Keratinocyte (primary cell): ENCODE results near the gene CUZD1. TPM values are rescaled to one million over a fixed set of nuclear protein-coding genes. Genes with fewer than 3 reads are reported as not detected.

Source experiments
- DNase-seq: peaks from one replicate; pipeline ENCODE4 v3.0.0-alpha.2; 2011; ENCODE audit warnings: low read depth, missing footprints, low spot score
- FAIRE-seq: peaks from 2 replicates; lab custom pipeline; 2011; peaks lifted over from hg19 to GRCh38; lab: Jason Lieb, UNC
- H2AFZ ChIP-seq: 2 replicates; pipeline ENCODE4 v1.6.0; 2012; ENCODE audit warnings: low read length, control low read depth, inconsistent platforms; ENCODE audit not compliant: control insufficient read depth
- H3K27ac ChIP-seq: 2 replicates; pipeline ENCODE4 v1.5.1; 2011; ENCODE audit warnings: low read length; ENCODE audit not compliant: control insufficient read depth, insufficient read depth
- H3K27me3 ChIP-seq: 3 replicates; pipeline ENCODE4 v1.6.0; 2011; ENCODE audit warnings: low read length; ENCODE audit not compliant: control insufficient read depth, insufficient read depth; ENCODE audit errors: extremely low read depth
- H3K36me3 ChIP-seq, 2 experiments: 2 replicates in 1 of 2; 3 replicates in 1 of 2; pipeline ENCODE4 v1.5.1; 2011; ENCODE audit warnings: low read length in 2 of 2, mild to moderate bottlenecking in 1 of 2; ENCODE audit not compliant: control insufficient read depth in 2 of 2, insufficient read depth in 2 of 2; ENCODE audit errors: extremely low read depth in 1 of 2
- H3K4me1 ChIP-seq: 3 replicates; pipeline ENCODE4 v1.5.1; 2011; ENCODE audit warnings: low read length; ENCODE audit not compliant: control insufficient read depth, insufficient read depth; ENCODE audit errors: extremely low read depth
- H3K4me2 ChIP-seq: 3 replicates; pipeline ENCODE4 v1.6.0; 2011; ENCODE audit warnings: low read depth, low read length; ENCODE audit not compliant: control insufficient read depth, insufficient read depth; ENCODE audit errors: extremely low read depth
- H3K4me3 ChIP-seq, 3 experiments: fragments of 200-600 bp in 1 of 3; sonication (generic) in 1 of 3; 2 replicates in 2 of 3; 3 replicates in 1 of 3; pipeline ENCODE4 v1.5.1; 2011 to 2016; ENCODE audit warnings: low read length in 3 of 3, mild to moderate bottlenecking in 3 of 3, control low read depth in 2 of 3, inconsistent platforms in 1 of 3, low read depth in 1 of 3, mixed read lengths in 1 of 3, mixed run types in 1 of 3, moderate library complexity in 1 of 3; ENCODE audit not compliant: control insufficient read depth in 2 of 3, insufficient read depth in 2 of 3; ENCODE audit errors: extremely low read depth in 1 of 3
- H3K79me2 ChIP-seq: 2 replicates; pipeline ENCODE4 v1.6.0; 2012; ENCODE audit warnings: low read length; ENCODE audit not compliant: control insufficient read depth, insufficient read depth
- H3K9ac ChIP-seq: 3 replicates; pipeline ENCODE4 v1.6.0; 2011; ENCODE audit warnings: low read length; ENCODE audit not compliant: control insufficient read depth, insufficient read depth; ENCODE audit errors: extremely low read depth
- H3K9me1 ChIP-seq: 3 replicates; pipeline ENCODE4 v1.6.0; 2011; ENCODE audit warnings: low read length; ENCODE audit not compliant: control insufficient read depth, insufficient read depth; ENCODE audit errors: extremely low read depth
- H3K9me3 ChIP-seq: 2 replicates; pipeline ENCODE4 v1.5.1; 2012; ENCODE audit warnings: low read depth, low read length; ENCODE audit not compliant: control insufficient read depth
- H4K20me1 ChIP-seq: 3 replicates; pipeline ENCODE4 v1.6.0; 2011; ENCODE audit warnings: low read length; ENCODE audit not compliant: control insufficient read depth, insufficient read depth; ENCODE audit errors: extremely low read depth
- EZH2 ChIP-seq: IDR thresholded peaks from one replicate; pipeline ENCODE4 v1.6.1; 2012; ENCODE audit warnings: inconsistent platforms, mild to moderate bottlenecking, low read length, moderate library complexity
- dilution Hi-C: fragments of 300-500 bp; cut with MboI; formaldehyde crosslinking; loops from one replicate; pipeline ENCODE4 v1.7.0; 2020; ENCODE audit warnings: low sequenced_read_pairs; ENCODE audit not compliant: extremely low pct_ligation_motif_present
- polyA plus RNA-seq, 5 experiments: library from polyadenylated mRNA; depleted of rRNA in 3 of 5; stranded (reverse) in 3 of 5; stranded (forward) in 1 of 5; unstranded in 1 of 5; fragments of >200 nt; gene quantifications; 1 replicate in 1 of 5; 2 replicates in 3 of 5; 3 replicates in 1 of 5; pipeline versions ENCODE4 v1.2.1 to v1.2.3, GENCODE V29; 2011 to 2012; ENCODE audit warnings: missing spikeins in 2 of 5, low read depth in 1 of 5, low replicate concordance in 1 of 5
- TF ChIP-seq, protein P1 (sequence below), 3 experiments: IDR thresholded peaks in 1 of 3; conservative IDR thresholded peaks in 1 of 3; optimal IDR thresholded peaks in 1 of 3; 2 replicates in 2 of 3; 3 replicates in 1 of 3; pipeline versions ENCODE3 to v1.5.1; 2011; ENCODE audit warnings: low read length in 3 of 3, mild to moderate bottlenecking in 3 of 3, moderate library complexity in 2 of 3, control low read depth in 1 of 3, inconsistent platforms in 1 of 3; ENCODE audit not compliant: insufficient read depth in 2 of 3; ENCODE audit errors: extremely low read depth in 1 of 3

The CUZD1 gene
- polyA plus RNA-seq, 1 donor (not counting 4 experiments of a cell fraction or from before 2014, with no cell fraction given): 0.93 TPM

DNA sequence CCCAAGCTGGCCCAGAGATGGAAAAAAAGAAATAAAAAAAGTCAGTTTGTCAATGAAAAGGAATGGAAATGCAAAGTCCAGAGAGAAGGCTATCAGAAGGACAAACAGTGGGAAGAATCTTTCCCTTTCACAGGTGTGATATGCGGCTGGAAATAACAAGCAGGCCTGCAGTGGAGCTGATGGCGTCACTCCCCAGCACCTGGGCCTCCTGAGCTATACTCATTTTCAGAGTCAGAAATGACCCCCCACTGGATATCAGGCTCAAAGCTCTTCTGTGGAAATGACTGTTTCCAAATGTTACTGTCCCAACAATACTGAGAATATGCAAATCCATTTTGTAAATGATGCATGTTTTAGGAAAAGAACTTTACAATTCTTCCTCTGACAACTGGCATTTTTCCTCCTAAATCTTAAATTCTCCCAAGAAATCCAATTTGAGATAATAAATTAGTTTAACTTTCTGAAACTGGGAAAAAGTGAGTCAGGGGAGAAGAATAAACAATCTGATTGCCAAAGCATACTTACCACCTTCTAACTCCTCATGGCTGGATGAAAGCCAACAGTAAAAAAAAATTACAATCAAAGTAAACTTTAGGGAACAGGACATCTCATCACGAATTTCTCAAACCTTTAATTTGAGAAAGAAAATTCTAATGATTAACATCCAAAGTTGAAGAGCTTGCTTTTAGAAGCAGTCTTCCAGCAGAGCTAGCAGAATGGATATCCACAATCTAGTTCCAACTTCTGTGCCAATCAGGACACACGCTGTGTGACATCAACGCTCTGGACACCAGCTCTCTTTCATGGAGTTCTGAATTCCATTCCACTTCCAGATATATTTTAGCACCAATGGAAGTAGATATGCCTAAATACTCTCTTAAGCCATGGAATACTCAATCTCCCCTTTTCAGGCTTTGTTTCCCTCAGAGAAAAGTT, 5.3 kb upstream of the CUZD1 start:
- no peaks in the 10 kb centered on the region for H3K79me2 ChIP-seq
- peaks cover 10% of the 10 kb centered on the region in 2 experiments for H3K36me3 ChIP-seq
- H3K4me1 ChIP-seq: peaks cover 34% of the 10 kb centered on the region
- dilution Hi-C loops: no loop called here
- no peaks in the 10 kb centered on the region for H4K20me1 ChIP-seq
- TF ChIP-seq EZH2: no peak
- TF ChIP-seq, protein P1, sequence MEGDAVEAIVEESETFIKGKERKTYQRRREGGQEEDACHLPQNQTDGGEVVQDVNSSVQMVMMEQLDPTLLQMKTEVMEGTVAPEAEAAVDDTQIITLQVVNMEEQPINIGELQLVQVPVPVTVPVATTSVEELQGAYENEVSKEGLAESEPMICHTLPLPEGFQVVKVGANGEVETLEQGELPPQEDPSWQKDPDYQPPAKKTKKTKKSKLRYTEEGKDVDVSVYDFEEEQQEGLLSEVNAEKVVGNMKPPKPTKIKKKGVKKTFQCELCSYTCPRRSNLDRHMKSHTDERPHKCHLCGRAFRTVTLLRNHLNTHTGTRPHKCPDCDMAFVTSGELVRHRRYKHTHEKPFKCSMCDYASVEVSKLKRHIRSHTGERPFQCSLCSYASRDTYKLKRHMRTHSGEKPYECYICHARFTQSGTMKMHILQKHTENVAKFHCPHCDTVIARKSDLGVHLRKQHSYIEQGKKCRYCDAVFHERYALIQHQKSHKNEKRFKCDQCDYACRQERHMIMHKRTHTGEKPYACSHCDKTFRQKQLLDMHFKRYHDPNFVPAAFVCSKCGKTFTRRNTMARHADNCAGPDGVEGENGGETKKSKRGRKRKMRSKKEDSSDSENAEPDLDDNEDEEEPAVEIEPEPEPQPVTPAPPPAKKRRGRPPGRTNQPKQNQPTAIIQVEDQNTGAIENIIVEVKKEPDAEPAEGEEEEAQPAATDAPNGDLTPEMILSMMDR (optimal IDR thresholded peaks at IDR 0.05 in 1 of 3, IDR thresholded peaks at IDR 0.05 in 1 of 3, conservative IDR thresholded peaks at IDR 0.05 in 1 of 3; ENCODE audit: extremely low read depth in 1 of 3, insufficient read depth in 2 of 3, low read length in 3 of 3): no peak
- H3K27me3 ChIP-seq: no peaks in the 10 kb centered on the region
- no peaks in the 10 kb centered on the region for H3K9me3 ChIP-seq
- no peak overlapping the region for H2AFZ ChIP-seq
- H3K9me1 ChIP-seq: no peaks in the 10 kb centered on the region
- H3K4me3 ChIP-seq: no peak overlapping the region
- no peak overlapping the region for H3K27ac ChIP-seq
- H3K4me2 ChIP-seq: no peak overlapping the region
- H3K9ac ChIP-seq: no peak overlapping the region
- FAIRE-seq (peak; percentile 29), DNase-seq (no peak)

DNA sequence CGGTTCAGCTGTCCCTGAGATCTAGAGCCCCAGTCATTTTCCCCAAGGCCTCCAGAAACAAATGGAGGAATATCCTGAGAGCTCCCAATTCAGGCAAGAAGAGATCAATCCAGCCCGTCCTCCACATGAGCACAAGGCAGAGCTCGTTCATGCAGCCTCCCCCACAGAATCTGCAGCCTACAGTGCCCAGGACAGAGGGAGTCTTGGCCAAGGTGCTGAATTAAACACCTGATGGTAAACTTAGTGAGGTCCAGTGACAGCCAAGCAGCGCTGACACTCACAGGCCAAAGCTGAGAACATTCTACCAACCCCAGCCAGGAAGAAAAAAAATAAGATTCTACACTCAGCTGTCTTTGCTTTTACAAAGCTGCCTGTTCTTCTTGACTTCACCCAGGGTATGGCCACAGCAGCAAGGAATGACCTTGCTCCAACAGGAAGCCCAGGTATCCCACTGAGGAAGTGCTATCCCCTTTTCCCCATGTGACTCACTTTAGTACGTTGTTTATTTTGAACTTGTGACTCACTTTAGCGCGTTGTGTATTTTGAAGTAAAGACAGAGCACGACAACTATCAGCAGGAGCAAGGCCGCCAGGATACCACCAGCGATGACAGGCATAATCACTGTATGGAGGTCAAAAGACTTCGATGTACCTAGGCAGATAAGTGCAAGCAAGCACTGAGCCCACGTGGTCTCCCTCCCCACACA, 4.4 kb upstream of the CUZD1 start:
- H4K20me1 ChIP-seq: no peaks in the 10 kb centered on the region
- TF ChIP-seq, protein P1 (optimal IDR thresholded peaks at IDR 0.05 in 1 of 3, IDR thresholded peaks at IDR 0.05 in 1 of 3, conservative IDR thresholded peaks at IDR 0.05 in 1 of 3; ENCODE audit: extremely low read depth in 1 of 3, insufficient read depth in 2 of 3, low read length in 3 of 3): no peak
- TF ChIP-seq EZH2: no peak
- H2AFZ ChIP-seq: no peak overlapping the region
- DNase-seq (no peak), FAIRE-seq (no peak)
- no peaks in the 10 kb centered on the region for H3K9me3 ChIP-seq
- no peaks in the 10 kb centered on the region for H3K79me2 ChIP-seq
- H3K4me1 ChIP-seq: peaks cover 30% of the 10 kb centered on the region
- no peaks in the 10 kb centered on the region for H3K9me1 ChIP-seq
- H3K9ac ChIP-seq: no peak overlapping the region
- no peak overlapping the region for H3K4me3 ChIP-seq
- dilution Hi-C loops: no loop called here
- H3K36me3 ChIP-seq: peaks cover 10 to 12% of the 10 kb centered on the region in 2 experiments
- H3K27me3 ChIP-seq: no peaks in the 10 kb centered on the region
- H3K4me2 ChIP-seq: no peak overlapping the region
- H3K27ac ChIP-seq: no peak overlapping the region
